SK-N-SH treated with all-trans-retinoic acid at 6 μM for 48 hours (cell line): ENCODE results near the gene TAF4B.

Experiments
- CREB5 ChIP-seq: fragments of 250-450 bp; sonication (Bioruptor Pico); IDR thresholded peaks from 2 replicates; pipeline ENCODE4 v1.5.1; 2020; ENCODE audit warnings: low read depth, mild to moderate bottlenecking, moderate library complexity
- CSDC2 ChIP-seq: fragments of 250-450 bp; sonication (Bioruptor Pico); IDR thresholded peaks from 2 replicates; pipeline ENCODE4 v1.5.0; 2020; ENCODE audit warnings: mild to moderate bottlenecking, moderate library complexity
- PATZ1 ChIP-seq: fragments of 250-450 bp; sonication (Bioruptor Pico); IDR thresholded peaks from 2 replicates; pipeline ENCODE4 v1.8.0; 2020; ENCODE audit warnings: mild to moderate bottlenecking, moderate library complexity, borderline replicate concordance
- TSHZ2 ChIP-seq: fragments of 250-450 bp; sonication (Bioruptor Pico); IDR thresholded peaks from 2 replicates; pipeline ENCODE4 v1.5.0; 2020; ENCODE audit warnings: mild to moderate bottlenecking, moderate library complexity
- ZC3H10 ChIP-seq: fragments of 250-450 bp; sonication (Bioruptor Pico); IDR thresholded peaks from 2 replicates; pipeline ENCODE4 v1.5.1; 2021; ENCODE audit warnings: mild to moderate bottlenecking, moderate library complexity
- ZFP3 ChIP-seq: fragments of 250-450 bp; sonication (Bioruptor Pico); IDR thresholded peaks from 2 replicates; pipeline ENCODE4 v1.5.0; 2020; ENCODE audit warnings: mild to moderate bottlenecking, moderate library complexity

- no peak for TF ChIP-seq PATZ1 (CRISPR knock-in tag)
- no peak for TF ChIP-seq CREB5 (CRISPR knock-in tag)
- TF ChIP-seq CSDC2 (CRISPR knock-in tag) = no peak
- TF ChIP-seq ZFP3 = no peak
- no peak for TF ChIP-seq TSHZ2 (CRISPR knock-in tag)
- no peak for TF ChIP-seq ZC3H10
These were observed 20.9 kb upstream of the TAF4B start for GRCh38 chr18:26205318-26205717.
